Endothelial cell of umbilical vein (primary cell): ENCODE data around the gene HOXA9. TPM values are rescaled to one million over a fixed set of nuclear protein-coding genes. Genes with fewer than 3 reads are reported as not detected.

ENCODE experiments used
- BruUV-seq: library from RNA; stranded (reverse); fragments of 400-500 nt; replicated peaks from 2 replicates; lab custom pipeline; 2021; lab: Mats Ljungman, UMichigan
- CTCF ChIA-PET: fragments of 300-600, 350-600 bp; sonication (Branson Sonifier 250); formaldehyde crosslinking; loops from one replicate; lab custom pipeline; 2021; ENCODE audit warnings: antibody characterized with exemption, inconsistent platforms; lab: Charles Lee
- POLR2A ChIA-PET: fragments of 300-600, 350-600 bp; sonication (Branson Sonifier 250); formaldehyde crosslinking; loops from one replicate; lab custom pipeline; 2021; ENCODE audit warnings: antibody characterized with exemption, inconsistent platforms; lab: Charles Lee
- DNase-seq: peaks from one replicate; pipeline ENCODE4 v3.0.0-alpha.2; 2011; ENCODE audit warnings: low read depth, low spot score
- FAIRE-seq: peaks from 2 replicates; lab custom pipeline; 2011; peaks lifted over from hg19 to GRCh38; lab: Jason Lieb, UNC
- H2AFZ ChIP-seq: 2 replicates; pipeline ENCODE4 v1.6.0; 2012; ENCODE audit warnings: low read depth, low read length, control low read depth, inconsistent platforms
- H3K27ac ChIP-seq: 2 replicates; pipeline ENCODE4 v1.5.1; 2011; ENCODE audit warnings: low read depth, mild to moderate bottlenecking, control low read depth, low read length, moderate library complexity; ENCODE audit not compliant: insufficient read depth
- H3K27me3 ChIP-seq, 2 experiments: 2 replicates each; pipeline versions ENCODE4 v1.6.0 to v1.6.1; 2011; ENCODE audit warnings: low read length in 2 of 2, mixed read lengths in 1 of 2; ENCODE audit not compliant: control insufficient read depth in 2 of 2, insufficient read depth in 2 of 2
- H3K36me3 ChIP-seq, 2 experiments: 2 replicates in 1 of 2; 3 replicates in 1 of 2; pipeline ENCODE4 v1.5.1; 2011; ENCODE audit warnings: low read length in 2 of 2, mild to moderate bottlenecking in 1 of 2, moderate library complexity in 1 of 2; ENCODE audit not compliant: control insufficient read depth in 2 of 2, insufficient read depth in 2 of 2; ENCODE audit errors: extremely low read depth in 1 of 2
- H3K4me1 ChIP-seq: 3 replicates; pipeline ENCODE4 v1.5.1; 2011; ENCODE audit warnings: mild to moderate bottlenecking, low read length; ENCODE audit not compliant: control insufficient read depth, insufficient read depth; ENCODE audit errors: extremely low read depth
- H3K4me2 ChIP-seq: 2 replicates; pipeline ENCODE4 v1.6.1; 2011; ENCODE audit warnings: low read length, control low read depth, mixed read lengths; ENCODE audit not compliant: insufficient read depth
- H3K4me3 ChIP-seq, 3 experiments: fragments of 200-600 bp in 1 of 3; sonication (generic), shearing (Covaris generic) in 1 of 3; replicated peaks in 1 of 3; 2 replicates each; pipeline ENCODE4 v1.5.1; 2011 to 2016; ENCODE audit warnings: control low read depth in 3 of 3, low read length in 3 of 3, mild to moderate bottlenecking in 2 of 3, inconsistent platforms in 1 of 3, low read depth in 1 of 3, moderate library complexity in 1 of 3; ENCODE audit not compliant: insufficient read depth in 1 of 3
- H3K79me2 ChIP-seq: 2 replicates; pipeline ENCODE4 v1.6.0; 2012; ENCODE audit warnings: low read length, inconsistent platforms; ENCODE audit not compliant: control insufficient read depth, insufficient read depth
- H3K9ac ChIP-seq: replicated peaks from 2 replicates; pipeline ENCODE3; 2011; ENCODE audit warnings: low read length, control low read depth; ENCODE audit not compliant: insufficient read depth; ENCODE audit errors: extremely low read depth
- H3K9me1 ChIP-seq: replicated peaks from 3 replicates; pipeline ENCODE4 v1.6.0; 2011; ENCODE audit warnings: mild to moderate bottlenecking, low read length; ENCODE audit not compliant: control insufficient read depth, insufficient read depth; ENCODE audit errors: extremely low read depth
- H3K9me3 ChIP-seq: replicated peaks from 2 replicates; pipeline ENCODE4 v1.5.1; 2012; ENCODE audit warnings: low read length, inconsistent platforms; ENCODE audit not compliant: control insufficient read depth, insufficient read depth
- H4K20me1 ChIP-seq: replicated peaks from 2 replicates; pipeline ENCODE3; 2011; ENCODE audit warnings: mild to moderate bottlenecking, low read length; ENCODE audit not compliant: control insufficient read depth, insufficient read depth; ENCODE audit errors: extremely low read depth
- EZH2 ChIP-seq: IDR thresholded peaks from 2 replicates; pipeline ENCODE4 v1.6.1; 2012; ENCODE audit warnings: borderline replicate concordance, low read depth, mild to moderate bottlenecking, moderate library complexity, low read length, inconsistent platforms; ENCODE audit not compliant: severe bottlenecking
- FOS ChIP-seq: IDR thresholded peaks from 2 replicates; pipeline ENCODE4 v1.6.1; 2011; ENCODE audit warnings: mild to moderate bottlenecking, low read length, moderate library complexity, borderline replicate concordance; ENCODE audit not compliant: insufficient read depth
- GATA2 ChIP-seq: IDR thresholded peaks from 2 replicates; pipeline ENCODE4 v1.7.0; 2011; ENCODE audit warnings: low read depth, mild to moderate bottlenecking, moderate library complexity, mixed read lengths, low read length; ENCODE audit not compliant: insufficient read length, insufficient read depth
- JUN ChIP-seq: IDR thresholded peaks from 2 replicates; pipeline ENCODE4 v1.6.1; 2011; ENCODE audit warnings: borderline replicate concordance, low read depth; ENCODE audit not compliant: insufficient read length, insufficient read depth
- MYC ChIP-seq: IDR thresholded peaks from one replicate; pipeline ENCODE4 v1.6.1; 2011; ENCODE audit warnings: mild to moderate bottlenecking, low read depth, low read length
- POLR2A ChIP-seq: IDR thresholded peaks from 2 replicates; pipeline ENCODE4 v1.6.1; 2012; ENCODE audit warnings: low read depth, mild to moderate bottlenecking, control low read depth, low read length
- POLR2AphosphoS5 ChIP-seq: IDR thresholded peaks from 2 replicates; pipeline ENCODE4 v1.6.1; 2012; ENCODE audit warnings: low read depth, mild to moderate bottlenecking, control low read depth, low read length, moderate library complexity; ENCODE audit not compliant: insufficient read depth
- dilution Hi-C: fragments of 300-500 bp; cut with MboI; formaldehyde crosslinking; loops from one replicate; pipeline ENCODE4 v1.15.0; 2019; ENCODE audit warnings: low sequenced_read_pairs; ENCODE audit not compliant: extremely low pct_ligation_motif_present
- intact Hi-C: fragments of 100-400 bp; cut with micrococcal nuclease; formaldehyde crosslinking; loops from one replicate; pipeline ENCODE4 v1.10.0; 2022
- polyA plus RNA-seq, 4 experiments: library from polyadenylated mRNA; depleted of rRNA in 3 of 4; stranded (reverse) in 3 of 4; unstranded in 1 of 4; fragments of >200 nt; gene quantifications; 2 replicates each; pipeline versions ENCODE4 v1.2.1 to v1.2.3, GENCODE V29; 2011 to 2012; ENCODE audit warnings: missing spikeins in 1 of 4
- total RNA-seq: library from RNA; stranded (reverse); gene quantifications from 2 replicates; pipeline ENCODE4 v1.2.3, GENCODE V29; 2021
- TF ChIP-seq, protein P1 (sequence below), 2 donors: IDR thresholded peaks; 1 replicate in 1 of 2; 2 replicates in 1 of 2; pipeline ENCODE4 v1.5.1; 2011; ENCODE audit warnings: low read length in 2 of 2, mild to moderate bottlenecking in 2 of 2, moderate library complexity in 2 of 2, control low read depth in 1 of 2, inconsistent platforms in 1 of 2, low read depth in 1 of 2; ENCODE audit not compliant: insufficient read depth in 1 of 2; ENCODE audit errors: extremely low read depth in 1 of 2
- TF ChIP-seq, protein P2 (sequence below): IDR thresholded peaks from 2 replicates; pipeline ENCODE4 v1.6.1; 2011; ENCODE audit not compliant: insufficient read depth, insufficient read length

The HOXA9 gene
- total and polyA plus RNA-seq, 2 donors (not counting 3 experiments of a cell fraction or from before 2014, with no cell fraction given): 47.2 to 61.6 TPM

GRCh38 chr7:27175626-27176523, 10.5 kb upstream of the HOXA9 start:
- peak overlapping the region in 2 of 3 experiments; percentile 34 to 94 for H3K4me3 ChIP-seq
- H3K9ac ChIP-seq: peak overlapping the region; percentile 95
- no peaks in the 10 kb centered on the region for H3K27me3 ChIP-seq
- dilution Hi-C loops (no loop called here), intact Hi-C loops (no loop called here)
- DNase-seq (peak; percentile 71), FAIRE-seq (peak; percentile 55)
- no peaks in the 10 kb centered on the region for H3K9me3 ChIP-seq
- H4K20me1 ChIP-seq: no peaks in the 10 kb centered on the region
- H3K4me1 ChIP-seq: peaks cover 67% of the 10 kb centered on the region
- TF ChIP-seq MYC (no peak), FOS (no peak), EZH2 (no peak), POLR2A (no peak), GATA2 (no peak), JUN (no peak), POLR2AphosphoS5 (no peak)
- TF ChIP-seq, protein P1, sequence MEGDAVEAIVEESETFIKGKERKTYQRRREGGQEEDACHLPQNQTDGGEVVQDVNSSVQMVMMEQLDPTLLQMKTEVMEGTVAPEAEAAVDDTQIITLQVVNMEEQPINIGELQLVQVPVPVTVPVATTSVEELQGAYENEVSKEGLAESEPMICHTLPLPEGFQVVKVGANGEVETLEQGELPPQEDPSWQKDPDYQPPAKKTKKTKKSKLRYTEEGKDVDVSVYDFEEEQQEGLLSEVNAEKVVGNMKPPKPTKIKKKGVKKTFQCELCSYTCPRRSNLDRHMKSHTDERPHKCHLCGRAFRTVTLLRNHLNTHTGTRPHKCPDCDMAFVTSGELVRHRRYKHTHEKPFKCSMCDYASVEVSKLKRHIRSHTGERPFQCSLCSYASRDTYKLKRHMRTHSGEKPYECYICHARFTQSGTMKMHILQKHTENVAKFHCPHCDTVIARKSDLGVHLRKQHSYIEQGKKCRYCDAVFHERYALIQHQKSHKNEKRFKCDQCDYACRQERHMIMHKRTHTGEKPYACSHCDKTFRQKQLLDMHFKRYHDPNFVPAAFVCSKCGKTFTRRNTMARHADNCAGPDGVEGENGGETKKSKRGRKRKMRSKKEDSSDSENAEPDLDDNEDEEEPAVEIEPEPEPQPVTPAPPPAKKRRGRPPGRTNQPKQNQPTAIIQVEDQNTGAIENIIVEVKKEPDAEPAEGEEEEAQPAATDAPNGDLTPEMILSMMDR (IDR thresholded peaks at IDR 0.05; ENCODE audit: extremely low read depth in 1 of 2, insufficient read depth in 1 of 2, low read depth in 1 of 2, low read length in 2 of 2): no peak
- TF ChIP-seq, protein P2, sequence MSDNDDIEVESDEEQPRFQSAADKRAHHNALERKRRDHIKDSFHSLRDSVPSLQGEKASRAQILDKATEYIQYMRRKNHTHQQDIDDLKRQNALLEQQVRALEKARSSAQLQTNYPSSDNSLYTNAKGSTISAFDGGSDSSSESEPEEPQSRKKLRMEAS: no peak
- BruUV-seq: no TSS peak
- POLR2A ChIA-PET: interaction anchor here (1.0 to 2.5 kb wide), 5 partner anchors 9 to 976 kb away, joined by 3 to 8 read pairs (median 7); partner anchors contain the start of genes HNRNPA2B1, HOXA11, HOXA3 and HOXA9
- H3K27ac ChIP-seq: peak overlapping the region; percentile 96
- H3K36me3 ChIP-seq: no peaks in the 10 kb centered on the region
- H3K4me2 ChIP-seq: peak overlapping the region; percentile 98
- peaks cover 96% of the 10 kb centered on the region for H3K79me2 ChIP-seq
- CTCF ChIA-PET: interaction anchor here (1.2 to 8.0 kb wide), 11 partner anchors 6 to 806 kb away, joined by 4 to 86 read pairs (median 7); partner anchors contain the start of genes HOXA11, HOXA3 and HOXA5
- H3K9me1 ChIP-seq: no peaks in the 10 kb centered on the region
- no peak overlapping the region for H2AFZ ChIP-seq
